Activated T-helper 2 cell treated with anti-CD3 and anti-CD28 coated beads, Interferon-gamma antibody, Interleukin-2, Interleukin-4, amounts not matched to agents 10 μg/mL and 5 μg/mL and 100 μg/mL, durations not matched to agents 14 hours and 24 hours and 36 hours (primary cell): ENCODE data around the gene ANKRD1. TPM values are rescaled to one million over a fixed set of nuclear protein-coding genes. Genes with fewer than 3 reads are reported as not detected.
"Not testable (repeated sequence)": the region's sequence is repeated elsewhere in the genome, so short reads cannot be mapped to it uniquely, and the experiment has no call there.

Experiments used
- DNase-seq: peaks from one replicate; pipeline ENCODE4 v3.0.0; 2021; ENCODE audit warnings: low spot score
- H3K27ac Mint-ChIP-seq: one replicate; pipeline ENCODE4 v1.8.0; 2021; ENCODE audit warnings: mixed read lengths
- H3K27me3 Mint-ChIP-seq: one replicate; pipeline ENCODE4 v1.8.0; 2021; ENCODE audit warnings: low read depth, mixed read lengths
- H3K36me3 Mint-ChIP-seq: one replicate; pipeline ENCODE4 v1.8.0; 2021; ENCODE audit warnings: low read depth, mixed read lengths
- H3K4me1 Mint-ChIP-seq: one replicate; pipeline ENCODE4 v1.8.0; 2021; ENCODE audit warnings: low read depth, mixed read lengths
- H3K4me3 Mint-ChIP-seq: one replicate; pipeline ENCODE4 v1.8.0; 2021; ENCODE audit warnings: low read depth, mild to moderate bottlenecking, moderate library complexity, mixed read lengths
- H3K9me3 Mint-ChIP-seq: one replicate; pipeline ENCODE4 v1.8.0; 2021; ENCODE audit warnings: mixed read lengths
- intact Hi-C: fragments of 100-400 bp; cut with micrococcal nuclease; formaldehyde crosslinking; loops from one replicate; pipeline ENCODE4 v1.15.1; 2023
- total RNA-seq: library from RNA; stranded (reverse); gene quantifications from 2 replicates; pipeline ENCODE4 v1.2.3, GENCODE V29; 2022

Gene ANKRD1
- total RNA-seq, 1 donor from 2014 or later, result not detected

DNA sequence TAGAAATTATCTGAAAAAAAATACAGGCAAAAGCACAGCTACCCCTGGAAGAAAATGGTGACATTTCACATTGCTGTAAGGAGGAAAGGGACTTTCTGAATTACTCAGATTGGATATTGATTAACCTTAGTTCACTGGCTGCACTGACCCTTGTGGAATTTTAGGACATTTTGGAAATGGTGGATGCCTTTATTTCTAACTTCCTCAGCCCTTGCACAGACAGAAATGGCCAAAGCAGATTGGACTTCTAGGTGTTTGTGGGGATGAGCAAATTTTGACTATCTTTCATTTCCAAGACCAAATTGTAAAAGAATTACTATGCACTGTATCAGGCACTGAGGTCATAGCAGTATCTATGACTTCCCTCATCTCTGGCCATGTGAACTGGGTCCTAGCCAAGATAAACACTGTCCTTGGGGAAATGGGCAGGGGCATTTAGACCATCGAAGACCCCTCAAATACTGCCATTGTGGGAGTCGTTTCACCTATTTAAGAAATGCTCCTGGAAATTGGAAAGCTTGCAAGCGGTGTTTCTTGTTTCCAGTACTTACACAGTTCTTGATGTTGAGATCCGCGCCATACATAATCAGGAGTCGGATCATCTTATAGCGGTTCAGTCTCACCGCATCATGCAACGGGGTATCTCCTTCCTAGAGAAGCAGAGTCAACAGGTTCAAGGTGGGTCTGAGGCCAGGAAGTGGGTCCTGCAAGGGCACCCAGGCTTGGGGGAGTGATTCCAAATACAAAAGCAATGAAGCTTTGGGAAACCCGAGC lies 5.7 kb downstream of the ANKRD1 start:
- Mint-ChIP-seq H3K27ac (no peak overlapping the region), H3K36me3 (no peaks in the 10 kb centered on the region), H3K27me3 (peaks cover 25% of the 10 kb centered on the region), H3K4me3 (no peak overlapping the region), H3K4me1 (peaks cover 2% of the 10 kb centered on the region), H3K9me3 (no peaks in the 10 kb centered on the region)
- intact Hi-C loops, result no loop called here
- no peak for DNase-seq

DNA sequence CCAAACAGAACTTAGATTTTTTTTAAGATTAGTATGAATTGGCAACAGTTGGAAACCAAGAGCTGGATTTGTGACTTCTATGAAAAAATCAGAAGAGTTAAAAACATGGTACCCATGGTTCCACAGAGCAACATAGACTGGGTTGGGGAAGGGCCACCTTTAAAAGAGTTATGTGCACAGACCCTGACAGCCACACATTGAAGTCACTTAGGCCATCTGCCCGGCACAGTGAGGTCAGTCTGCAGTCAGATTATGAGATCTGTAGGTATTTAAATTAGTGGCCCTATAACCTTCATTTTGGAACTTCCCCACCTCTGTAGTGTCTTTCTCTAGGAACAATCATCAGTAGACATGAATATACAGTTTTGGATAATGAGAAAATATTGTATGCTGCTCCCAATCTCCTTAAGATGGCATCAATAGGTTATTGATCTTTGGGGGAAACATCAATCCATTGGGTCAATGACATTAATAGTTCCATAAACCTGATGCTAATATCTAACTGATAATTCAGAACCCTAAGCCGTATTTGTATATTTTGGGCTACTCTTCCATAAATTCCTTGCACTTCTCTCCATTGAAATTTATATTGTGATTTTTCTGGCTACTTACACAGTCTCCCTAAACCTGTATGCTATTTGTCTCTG lies 7.0 kb downstream of the ANKRD1 start:
- no peak overlapping the region for H3K4me3 Mint-ChIP-seq
- peaks cover 7% of the 10 kb centered on the region for H3K4me1 Mint-ChIP-seq
- H3K27ac Mint-ChIP-seq, result no peak overlapping the region
- no peaks in the 10 kb centered on the region for H3K9me3 Mint-ChIP-seq
- peaks cover 14% of the 10 kb centered on the region for H3K27me3 Mint-ChIP-seq
- H3K36me3 Mint-ChIP-seq, result no peaks in the 10 kb centered on the region
- intact Hi-C loops, result no loop called here
- no peak for DNase-seq

DNA sequence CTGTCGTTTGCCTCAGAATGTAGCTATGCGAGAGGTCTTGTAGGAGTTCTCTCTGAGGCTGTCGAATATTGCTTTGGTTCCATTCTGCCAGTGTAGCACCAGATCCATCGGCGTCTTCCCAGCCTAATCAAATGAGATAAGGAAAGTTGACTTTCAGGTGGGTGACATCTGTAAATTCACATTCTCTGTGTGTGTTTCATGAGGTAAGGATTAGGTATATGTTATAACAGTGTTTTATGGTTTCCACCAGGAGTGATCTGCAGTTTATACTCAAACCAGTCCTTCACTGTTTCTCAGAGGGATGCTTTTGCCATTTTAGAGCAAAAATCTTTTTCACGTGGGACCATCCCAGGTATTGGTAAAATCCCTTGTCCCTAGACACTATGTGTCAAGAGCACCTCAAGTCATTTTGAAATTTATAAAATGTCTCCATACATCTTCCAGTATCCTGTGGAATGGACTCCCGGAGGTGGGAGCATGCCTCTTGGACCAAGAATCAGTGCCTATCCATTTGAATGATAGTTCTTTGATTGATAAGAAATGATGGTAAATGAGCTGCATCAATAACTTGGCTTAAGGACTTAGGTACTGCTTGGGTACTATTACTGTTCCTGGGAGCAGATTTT lies 7.9 kb downstream of the ANKRD1 start:
- Mint-ChIP-seq H3K9me3 (no peaks in the 10 kb centered on the region), H3K27me3 (peaks cover 9% of the 10 kb centered on the region), H3K4me3 (no peak overlapping the region), H3K4me1 (peaks cover 7% of the 10 kb centered on the region), H3K36me3 (no peaks in the 10 kb centered on the region), H3K27ac (no peak overlapping the region)
- intact Hi-C loops, result no loop called here
- no peak for DNase-seq

DNA sequence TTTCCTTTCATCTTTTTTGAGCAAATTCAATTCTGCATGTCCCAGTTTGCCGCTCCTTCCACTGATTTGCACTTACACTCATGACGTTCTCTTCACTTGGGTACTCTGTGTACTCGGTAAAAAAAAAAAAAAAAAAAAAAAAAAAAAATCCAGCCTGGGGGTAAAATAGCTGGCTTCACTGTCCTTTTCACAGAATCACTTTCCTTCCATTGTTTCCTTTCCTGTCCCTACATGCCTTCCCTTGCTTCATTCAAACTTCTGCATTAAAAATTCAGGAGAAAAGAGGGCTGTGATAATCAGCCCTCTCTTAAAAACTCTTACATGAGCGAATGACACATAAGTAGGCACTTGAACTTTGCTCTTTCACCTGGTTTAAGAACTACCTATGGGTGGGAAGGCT lies 8.7 kb downstream of the ANKRD1 start:
- Mint-ChIP-seq H3K27ac (no peak overlapping the region), H3K4me1 (peaks cover 7% of the 10 kb centered on the region), H3K4me3 (no peak overlapping the region), H3K27me3 (peaks cover 4% of the 10 kb centered on the region), H3K9me3 (no peaks in the 10 kb centered on the region), H3K36me3 (peaks cover under 1% of the 10 kb centered on the region)
- intact Hi-C loops, result no loop called here
- DNase-seq, result no peak

DNA sequence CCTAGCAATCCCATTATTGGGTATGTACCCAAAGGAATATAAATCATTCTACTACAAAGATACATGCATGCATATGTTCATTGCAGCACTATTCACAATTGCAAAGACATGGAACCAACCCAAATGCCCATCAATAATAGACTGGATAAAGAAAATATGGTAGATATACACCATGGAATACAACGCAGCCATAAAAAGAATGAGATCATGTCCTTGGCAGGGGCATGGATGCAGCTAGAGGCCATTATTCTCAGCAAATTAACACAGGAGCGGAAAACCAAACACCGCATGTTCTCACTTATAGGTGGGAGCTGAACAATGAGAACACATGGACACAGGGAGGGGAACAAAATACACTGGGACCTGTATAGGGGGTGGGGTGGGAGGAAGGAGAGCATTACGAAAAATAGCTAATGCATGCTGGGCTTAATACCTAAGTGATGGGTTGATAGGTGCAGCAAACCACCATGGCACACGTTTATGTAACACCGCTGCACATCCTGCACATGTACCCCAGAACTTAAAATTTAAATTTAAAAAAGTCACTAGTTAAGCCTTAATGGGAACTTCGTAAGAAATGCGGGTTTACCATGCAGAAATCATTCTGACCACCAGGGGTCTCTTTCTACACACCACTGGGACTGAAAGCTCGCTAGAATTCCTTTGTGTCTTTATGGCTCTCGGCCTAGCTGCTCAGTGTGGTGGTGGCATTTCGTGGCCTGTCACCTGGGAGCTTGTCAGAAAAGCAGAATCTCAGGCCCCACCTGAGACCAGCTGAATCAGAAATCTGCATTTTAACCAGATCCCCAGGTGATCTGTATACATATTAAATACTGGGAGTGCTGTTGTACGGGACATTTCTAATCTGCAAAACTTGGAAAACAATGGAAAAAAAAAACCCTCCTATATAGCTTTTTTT lies 9.5 kb downstream of the ANKRD1 start:
- Mint-ChIP-seq H3K27me3 (peaks cover 2% of the 10 kb centered on the region), H3K4me3 (no peak overlapping the region), H3K4me1 (peaks cover 12% of the 10 kb centered on the region), H3K27ac (no peak overlapping the region), H3K9me3 (no peaks in the 10 kb centered on the region), H3K36me3 (peaks cover 8% of the 10 kb centered on the region)
- peak; percentile 18 for DNase-seq
- intact Hi-C loops, result loop anchor here (1.0 to 2.0 kb wide), 2 partner anchors 95 to 340 kb away; no protein-coding TSS in a partner anchor

DNA sequence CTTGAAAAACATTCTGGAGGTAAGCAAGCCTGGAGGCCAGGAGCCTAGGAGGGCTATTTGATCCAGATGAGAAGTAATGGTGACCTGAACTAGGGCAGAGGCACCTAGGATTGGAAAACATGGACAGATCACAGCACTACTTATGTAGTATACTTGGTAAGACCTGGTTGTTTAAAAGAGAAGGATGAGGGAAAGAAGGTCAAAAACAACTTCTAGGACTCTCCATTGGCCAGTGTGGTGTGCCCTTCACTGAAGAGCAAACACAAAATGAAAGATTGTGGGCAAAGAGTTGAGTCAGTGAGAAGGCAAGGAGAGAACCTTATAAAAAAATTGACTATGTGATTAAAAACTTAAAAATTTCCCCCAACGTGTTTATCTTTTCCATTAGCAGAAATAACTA lies 14.3 kb downstream of the ANKRD1 start:
- intact Hi-C loops, result loop anchor here (5.0 kb wide), 1 partner anchor 126 kb away; no protein-coding TSS in a partner anchor
- Mint-ChIP-seq H3K27me3 (no peaks in the 10 kb centered on the region), H3K4me1 (peaks cover 21% of the 10 kb centered on the region), H3K9me3 (no peaks in the 10 kb centered on the region), H3K27ac (peak overlapping the region; percentile 26), H3K36me3 (peaks cover 32% of the 10 kb centered on the region), H3K4me3 (no peak overlapping the region)
- no peak for DNase-seq

DNA sequence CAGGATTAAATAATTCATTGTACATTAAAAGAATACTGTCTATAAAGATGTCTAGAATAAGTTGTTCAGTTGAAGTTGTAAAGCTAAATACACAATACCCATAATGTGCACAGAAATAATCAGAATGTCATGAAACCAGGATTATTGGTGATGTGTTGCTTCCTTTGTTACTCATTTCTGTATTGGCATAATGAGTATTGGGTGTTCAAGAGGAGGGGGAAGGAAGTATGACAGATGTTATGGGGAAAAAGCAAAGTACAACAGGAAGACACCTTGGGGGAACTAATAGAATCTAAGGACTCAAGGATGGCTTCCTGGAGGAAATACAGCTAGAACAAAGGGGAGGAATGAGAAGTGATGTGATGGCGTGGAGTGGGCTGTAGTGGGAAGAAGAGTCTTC lies 15.0 kb downstream of the ANKRD1 start:
- intact Hi-C loops, result loop anchor here (5.0 kb wide), 1 partner anchor 126 kb away; no protein-coding TSS in a partner anchor
- peaks cover 21% of the 10 kb centered on the region for H3K4me1 Mint-ChIP-seq
- H3K27ac Mint-ChIP-seq, result peak overlapping the region; percentile 86
- H3K27me3 Mint-ChIP-seq, result no peaks in the 10 kb centered on the region
- peak overlapping the region; percentile 41 for H3K4me3 Mint-ChIP-seq
- no peak for DNase-seq
- H3K36me3 Mint-ChIP-seq, result peaks cover 35% of the 10 kb centered on the region
- H3K9me3 Mint-ChIP-seq, result no peaks in the 10 kb centered on the region

DNA sequence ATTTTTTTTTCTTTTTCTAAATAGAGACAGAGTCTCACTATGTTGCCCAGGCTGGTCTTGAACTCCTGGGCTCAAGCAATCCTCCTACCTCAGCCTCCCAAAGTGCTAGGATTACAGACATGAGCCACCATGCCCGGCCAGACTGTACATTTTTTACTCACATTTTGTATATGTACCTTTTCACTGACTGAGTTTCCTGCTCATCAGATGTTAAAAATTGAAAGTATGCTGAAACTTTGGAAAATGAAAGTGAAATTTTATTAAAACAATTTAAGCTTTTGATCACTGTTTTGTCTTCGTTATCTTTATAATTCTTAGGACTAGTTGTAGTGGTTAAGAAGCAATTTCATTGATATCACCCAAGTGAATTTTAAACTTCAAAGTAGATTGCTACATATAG lies 24.0 kb downstream of the ANKRD1 start:
- DNase-seq, H3K4me3 Mint-ChIP-seq, H3K9me3 Mint-ChIP-seq, H3K27ac Mint-ChIP-seq, intact Hi-C loops, H3K27me3 Mint-ChIP-seq: not testable (repeated sequence)
- peaks cover 53% of the 10 kb centered on the region for H3K36me3 Mint-ChIP-seq
- H3K4me1 Mint-ChIP-seq, result peaks cover 11% of the 10 kb centered on the region

DNA sequence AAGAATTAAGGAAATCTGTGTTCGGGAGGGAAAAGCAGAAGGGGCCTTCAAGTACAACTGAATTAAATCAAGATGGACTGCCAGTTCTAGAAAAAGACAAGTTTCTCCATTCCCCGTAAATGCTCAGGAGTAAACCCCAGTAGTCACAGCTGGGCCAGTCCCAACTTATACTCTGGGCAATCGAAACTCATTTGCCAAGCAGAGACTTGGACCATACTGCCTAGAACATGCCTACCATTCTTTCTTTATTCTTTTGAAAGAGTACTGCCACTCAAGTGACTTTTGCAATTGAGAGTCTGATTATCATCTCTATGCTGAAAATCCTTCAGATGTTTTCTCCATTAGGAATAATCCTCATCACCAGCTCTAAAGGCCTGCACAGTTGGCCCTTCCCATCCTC lies 27.7 kb downstream of the ANKRD1 start:
- DNase-seq, result no peak
- intact Hi-C loops, result no loop called here
- H3K27ac Mint-ChIP-seq, result no peak overlapping the region

DNA sequence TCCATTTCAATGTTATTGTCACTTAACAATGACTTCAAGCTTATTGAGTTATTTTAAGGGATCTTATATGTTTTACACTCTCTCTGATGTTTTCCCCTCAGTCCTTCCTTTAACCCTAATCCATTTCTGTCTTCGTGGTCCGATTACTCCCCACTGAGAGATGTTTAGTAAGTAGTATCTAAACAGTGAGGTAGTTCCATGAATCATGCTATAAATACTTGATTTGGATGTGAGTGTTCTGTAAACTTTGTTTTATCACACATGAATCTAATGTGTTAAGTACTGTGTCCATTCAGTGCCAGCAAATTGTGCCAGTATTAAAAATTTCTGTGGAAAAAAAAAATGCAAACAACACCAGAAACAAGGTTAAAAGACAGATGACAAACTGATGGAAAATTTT lies 30.5 kb downstream of the ANKRD1 start:
- Mint-ChIP-seq H3K9me3 (no peaks in the 10 kb centered on the region), H3K4me3 (no peak overlapping the region), H3K36me3 (peaks cover 73% of the 10 kb centered on the region), H3K27ac (no peak overlapping the region), H3K27me3 (no peaks in the 10 kb centered on the region), H3K4me1 (peaks cover 1% of the 10 kb centered on the region)
- intact Hi-C loops, result no loop called here
- DNase-seq, result no peak

More for the DNA sequence above, 27.7 kb downstream of the ANKRD1 start:
- Mint-ChIP-seq H3K36me3 (peaks cover 72% of the 10 kb centered on the region), H3K4me3 (no peak overlapping the region), H3K9me3 (no peaks in the 10 kb centered on the region), H3K4me1 (peaks cover 11% of the 10 kb centered on the region), H3K27me3 (no peaks in the 10 kb centered on the region)

DNA sequence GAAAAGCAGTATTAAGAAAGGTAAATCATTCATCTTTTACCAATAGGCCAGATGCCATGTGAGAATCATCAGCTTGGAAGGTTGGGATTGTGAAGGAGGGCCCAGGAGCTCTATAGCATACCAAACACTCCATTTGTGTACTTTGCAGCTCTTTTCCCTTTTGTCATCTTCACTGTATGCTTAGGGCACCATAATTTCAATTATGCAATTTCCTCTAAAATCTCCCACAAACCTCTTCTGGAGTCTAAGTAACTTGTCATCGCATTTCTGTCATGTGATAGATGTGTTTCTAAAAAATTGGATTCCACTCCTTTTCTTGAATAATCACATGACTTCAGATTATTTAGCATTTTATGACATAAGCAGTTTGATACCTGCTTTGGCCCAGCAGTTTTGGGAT lies 31.3 kb downstream of the ANKRD1 start:
- Mint-ChIP-seq H3K9me3 (no peaks in the 10 kb centered on the region), H3K4me1 (peaks cover 1% of the 10 kb centered on the region), H3K36me3 (peaks cover 77% of the 10 kb centered on the region), H3K4me3 (no peak overlapping the region), H3K27ac (no peak overlapping the region), H3K27me3 (no peaks in the 10 kb centered on the region)
- intact Hi-C loops, result no loop called here
- DNase-seq, result no peak

DNA sequence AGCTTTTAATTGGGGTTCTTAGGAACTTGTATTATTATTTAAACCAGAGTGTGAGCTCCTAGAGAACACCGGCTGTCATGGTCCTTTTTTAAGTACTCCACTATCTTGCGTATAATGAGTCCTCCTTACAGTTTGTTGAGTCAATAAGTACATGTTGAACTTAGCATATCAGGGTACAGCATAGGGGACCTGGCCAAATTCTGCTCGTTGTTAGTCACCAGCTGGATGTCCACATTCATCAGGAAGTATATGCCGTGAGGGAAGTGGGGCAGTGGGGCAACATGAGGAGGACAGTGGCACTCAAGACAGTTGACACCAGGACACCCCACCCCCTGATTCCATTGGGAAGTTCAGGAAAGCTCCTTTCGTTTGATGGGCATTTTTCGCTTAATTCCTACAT lies 32.5 kb downstream of the ANKRD1 start:
- H3K4me1 Mint-ChIP-seq, result no peaks in the 10 kb centered on the region
- H3K4me3 Mint-ChIP-seq, result no peak overlapping the region
- H3K36me3 Mint-ChIP-seq, result peaks cover 73% of the 10 kb centered on the region
- intact Hi-C loops, result no loop called here
- H3K27me3 Mint-ChIP-seq, result no peaks in the 10 kb centered on the region
- no peak for DNase-seq
- no peaks in the 10 kb centered on the region for H3K9me3 Mint-ChIP-seq
- H3K27ac Mint-ChIP-seq, result no peak overlapping the region
